IMR-90 (cell line): ENCODE results near the gene HMOX1.

Experiments
- BHLHE40 ChIP-seq: fragments of 150-350 bp; IDR thresholded peaks from 2 replicates; pipeline ENCODE4 v1.6.1; 2016; ENCODE audit warnings: mild to moderate bottlenecking, low read depth, low read length
- CEBPB ChIP-seq: IDR thresholded peaks from 2 replicates; pipeline ENCODE4 v1.6.1; 2012; ENCODE audit warnings: low read depth, low read length, improper control_type of control experiment
- CTCF ChIP-seq: conservative IDR thresholded peaks from 2 replicates; pipeline ENCODE4 v1.5.1; 2012; ENCODE audit warnings: mild to moderate bottlenecking, low read depth, low read length, improper control_type of control experiment
- ELK1 ChIP-seq: fragments of 150-350 bp; IDR thresholded peaks from 2 replicates; pipeline ENCODE4 v1.6.1; 2016; ENCODE audit warnings: low read depth, mild to moderate bottlenecking, low read length, moderate library complexity, borderline replicate concordance
- MXI1 ChIP-seq: IDR thresholded peaks from 2 replicates; pipeline ENCODE4 v1.6.1; 2012; ENCODE audit warnings: low read depth, mild to moderate bottlenecking, low read length, moderate library complexity, borderline replicate concordance
- POLR2A ChIP-seq: IDR thresholded peaks from 2 replicates; pipeline ENCODE4 v1.6.1; 2012; ENCODE audit warnings: mild to moderate bottlenecking, low read depth, low read length
- RAD21 ChIP-seq: IDR thresholded peaks from 2 replicates; pipeline ENCODE4 v1.6.1; 2012; ENCODE audit warnings: low read length, improper control_type of control experiment
- RFX5 ChIP-seq: IDR thresholded peaks from 2 replicates; pipeline ENCODE4 v1.8.0; 2012; ENCODE audit warnings: low read depth, mild to moderate bottlenecking, low read length, moderate library complexity

- no peak for TF ChIP-seq CTCF
- TF ChIP-seq POLR2A, result no peak
- no peak for TF ChIP-seq RFX5
- no peak for TF ChIP-seq ELK1
- no peak for TF ChIP-seq MXI1
- TF ChIP-seq RAD21, result no peak
- TF ChIP-seq CEBPB, result no peak
- no peak for TF ChIP-seq BHLHE40
These were observed 32.8 kb upstream of the HMOX1 start for GRCh38 chr22:35348026-35348590.
